IPS-15b (cell line): ENCODE data around the gene MRNIP.
"Not testable (repeated sequence)": the region's sequence is repeated elsewhere in the genome, so short reads cannot be mapped to it uniquely, and the experiment has no call there.

ENCODE experiments used
- H3K27me3 ChIP-seq: one replicate; pipeline ENCODE4 v1.6.1; 2013; ENCODE audit warnings: low read length; ENCODE audit not compliant: control insufficient read depth, insufficient read depth
- H3K36me3 ChIP-seq: one replicate; pipeline ENCODE4 v1.6.1; 2013; ENCODE audit warnings: low read length; ENCODE audit not compliant: control insufficient read depth, insufficient read depth
- H3K4me1 ChIP-seq: one replicate; pipeline ENCODE4 v1.6.1; 2013; ENCODE audit warnings: mild to moderate bottlenecking, low read length; ENCODE audit not compliant: control insufficient read depth, insufficient read depth
- H3K4me3 ChIP-seq: one replicate; pipeline ENCODE4 v1.5.1; 2013; ENCODE audit warnings: low read depth, low read length
- H3K9ac ChIP-seq: one replicate; pipeline ENCODE4 v1.6.1; 2013; ENCODE audit warnings: low read depth, mild to moderate bottlenecking, low read length
- H3K9me3 ChIP-seq: one replicate; pipeline ENCODE4 v1.6.1; 2013; ENCODE audit warnings: mild to moderate bottlenecking, low read length; ENCODE audit not compliant: control insufficient read depth, insufficient read depth

The MRNIP gene

GRCh38 chr5:179795049-179795862 is 63.4 kb downstream of the MRNIP start:
- H3K4me3 ChIP-seq: peak overlapping the region; percentile 63
- H3K4me1 ChIP-seq: peaks cover 2% of the 10 kb centered on the region
- peaks cover 19% of the 10 kb centered on the region for H3K36me3 ChIP-seq
- H3K9me3 ChIP-seq: no peaks in the 10 kb centered on the region
- H3K9ac ChIP-seq: peak overlapping the region; percentile 65
- H3K27me3 ChIP-seq: no peaks in the 10 kb centered on the region

- Histone ChIP-seq H3K4me3 (no peak overlapping the region), H3K36me3 (peaks cover 14% of the 10 kb centered on the region), H3K27me3 (no peaks in the 10 kb centered on the region), H3K9ac (peak overlapping the region; percentile 26), H3K9me3 (no peaks in the 10 kb centered on the region), H3K4me1 (peaks cover 2% of the 10 kb centered on the region)
Measured at GRCh38 chr5:179794575-179794974, 64.0 kb downstream of the MRNIP start.

GRCh38 chr5:179794171-179794570 is 64.4 kb downstream of the MRNIP start:
- H3K4me3 ChIP-seq: no peak overlapping the region

GRCh38 chr5:179793468-179794139 is 65.0 kb downstream of the MRNIP start, which contains the start of gene LTC4S:
LTC4S (plus strand) TSS chr5:179793986; CDS start chr5:179794081, 95 bp downstream.
- H3K9ac ChIP-seq: peak within 1 kb of the TSS; percentile 26
- peak within 1 kb of the TSS; percentile 63 for H3K4me3 ChIP-seq
- H3K27me3 ChIP-seq: no peaks in the 10 kb centered on the region
- peaks cover 4% of the 10 kb centered on the region for H3K36me3 ChIP-seq
- peaks cover 2% of the 10 kb centered on the region for H3K4me1 ChIP-seq
- H3K9me3 ChIP-seq: no peaks in the 10 kb centered on the region

More at GRCh38 chr5:179794171-179794570, 64.4 kb downstream of the MRNIP start:
- Histone ChIP-seq H3K4me1 (peaks cover 2% of the 10 kb centered on the region), H3K9me3 (no peaks in the 10 kb centered on the region), H3K27me3 (no peaks in the 10 kb centered on the region), H3K36me3 (peaks cover 10% of the 10 kb centered on the region), H3K9ac (peak overlapping the region; percentile 26)

- Histone ChIP-seq H3K27me3 (no peaks in the 10 kb centered on the region), H3K4me1 (peaks cover 2% of the 10 kb centered on the region), H3K9me3 (no peaks in the 10 kb centered on the region), H3K4me3 (no peak overlapping the region), H3K36me3 (no peaks in the 10 kb centered on the region), H3K9ac (no peak overlapping the region)
Measured at GRCh38 chr5:179792612-179793467, 65.8 kb downstream of the MRNIP start.

GRCh38 chr5:179791881-179792611 is 66.6 kb downstream of the MRNIP start:
- Histone ChIP-seq H3K9me3 (no peaks in the 10 kb centered on the region), H3K9ac (no peak overlapping the region), H3K27me3 (no peaks in the 10 kb centered on the region), H3K4me3 (no peak overlapping the region), H3K4me1 (peaks cover 2% of the 10 kb centered on the region), H3K36me3 (no peaks in the 10 kb centered on the region)

GRCh38 chr5:179789278-179789677 is 69.3 kb downstream of the MRNIP start:
- H3K27me3 ChIP-seq, H3K36me3 ChIP-seq, H3K4me1 ChIP-seq: not testable (repeated sequence)

GRCh38 chr5:179788193-179788854 is 70.3 kb downstream of the MRNIP start:
- no peak overlapping the region for H3K9ac ChIP-seq
- no peaks in the 10 kb centered on the region for H3K36me3 ChIP-seq
- H3K4me1 ChIP-seq: no peaks in the 10 kb centered on the region
- H3K4me3 ChIP-seq: no peak overlapping the region
- H3K9me3 ChIP-seq: no peaks in the 10 kb centered on the region
- no peaks in the 10 kb centered on the region for H3K27me3 ChIP-seq

More at GRCh38 chr5:179789278-179789677, 69.3 kb downstream of the MRNIP start:
- not testable (repeated sequence) for H3K9me3 ChIP-seq, H3K4me3 ChIP-seq, H3K9ac ChIP-seq
